ENCODE measurements around the gene HS3ST3B1.

HS3ST3B1 gene

GRCh38 chr17:14323522-14323981 lies 22.7 kb downstream of the HS3ST3B1 start:
- no peak overlapping the region for H3K27ac ChIP-seq (ENCODE audit: low read depth, low read length, severe bottlenecking)
- H3K36me3 ChIP-seq (ENCODE audit: control insufficient read depth, insufficient read depth, low read length): no peaks in the 10 kb centered on the region
- no peak overlapping the region for H3K4me3 ChIP-seq (ENCODE audit: extremely low read depth, insufficient read depth, low read length, poor library complexity, severe bottlenecking)
- H3K9me3 ChIP-seq (ENCODE audit: control insufficient read depth, low read length): no peaks in the 10 kb centered on the region
- 27 to 36% methylated on average over 1 to 2 of the region's 3 CpGs for WGBS, 2 experiments (ENCODE audit: insufficient coverage in 2 of 2)
- peaks cover 2% of the 10 kb centered on the region for H3K4me1 ChIP-seq (ENCODE audit: control insufficient read depth, insufficient read depth, low read length, poor library complexity, severe bottlenecking)

- 90 to 98% methylated on average over 8 to 9 of the region's 9 CpGs for WGBS, 2 experiments (ENCODE audit: insufficient coverage in 2 of 2)
- Histone ChIP-seq H3K36me3 (ENCODE audit: control insufficient read depth, insufficient read depth, low read length) (no peaks in the 10 kb centered on the region), H3K27ac (ENCODE audit: low read depth, low read length, severe bottlenecking) (no peak overlapping the region), H3K4me1 (ENCODE audit: control insufficient read depth, insufficient read depth, low read length, poor library complexity, severe bottlenecking) (peaks cover 7% of the 10 kb centered on the region), H3K4me3 (ENCODE audit: extremely low read depth, insufficient read depth, low read length, poor library complexity, severe bottlenecking) (no peak overlapping the region), H3K9me3 (ENCODE audit: control insufficient read depth, low read length) (no peaks in the 10 kb centered on the region)
Observed at GRCh38 chr17:14325618-14326167, 24.8 kb downstream of the HS3ST3B1 start.

- no peaks in the 10 kb centered on the region for H3K9me3 ChIP-seq (ENCODE audit: control insufficient read depth, low read length)
- no peak overlapping the region for H3K4me3 ChIP-seq (ENCODE audit: extremely low read depth, insufficient read depth, low read length, poor library complexity, severe bottlenecking)
- H3K27ac ChIP-seq (ENCODE audit: low read depth, low read length, severe bottlenecking): no peak overlapping the region
- no peaks in the 10 kb centered on the region for H3K36me3 ChIP-seq (ENCODE audit: control insufficient read depth, insufficient read depth, low read length)
- 79 to 80% methylated on average over 1 to 3 of the region's 5 CpGs for WGBS, 2 experiments (ENCODE audit: insufficient coverage in 2 of 2)
- peaks cover 11% of the 10 kb centered on the region for H3K4me1 ChIP-seq (ENCODE audit: control insufficient read depth, insufficient read depth, low read length, poor library complexity, severe bottlenecking)
Observed at GRCh38 chr17:14329900-14330491, 29.1 kb downstream of the HS3ST3B1 start.

GRCh38 chr17:14330492-14330962 lies 29.6 kb downstream of the HS3ST3B1 start:
- H3K4me1 ChIP-seq (ENCODE audit: control insufficient read depth, insufficient read depth, low read length, poor library complexity, severe bottlenecking): peaks cover 11% of the 10 kb centered on the region
- H3K9me3 ChIP-seq (ENCODE audit: control insufficient read depth, low read length): no peaks in the 10 kb centered on the region
- no peak overlapping the region for H3K4me3 ChIP-seq (ENCODE audit: extremely low read depth, insufficient read depth, low read length, poor library complexity, severe bottlenecking)
- peak overlapping the region; percentile 10 for H3K27ac ChIP-seq (ENCODE audit: low read depth, low read length, severe bottlenecking)
- WGBS, 2 experiments (ENCODE audit: insufficient coverage in 2 of 2): 12 to 19% methylated on average over 6 to 7 of the region's 8 CpGs
- H3K36me3 ChIP-seq (ENCODE audit: control insufficient read depth, insufficient read depth, low read length): no peaks in the 10 kb centered on the region

- no peak overlapping the region for H3K4me3 ChIP-seq (ENCODE audit: extremely low read depth, insufficient read depth, low read length, poor library complexity, severe bottlenecking)
- no peaks in the 10 kb centered on the region for H3K36me3 ChIP-seq (ENCODE audit: control insufficient read depth, insufficient read depth, low read length)
- H3K27ac ChIP-seq (ENCODE audit: low read depth, low read length, severe bottlenecking): peak overlapping the region; percentile 63
Observed at GRCh38 chr17:14331225-14331981, 30.5 kb downstream of the HS3ST3B1 start.

GRCh38 chr17:14331982-14332298 lies 31.1 kb downstream of the HS3ST3B1 start:
- Histone ChIP-seq H3K4me3 (ENCODE audit: extremely low read depth, insufficient read depth, low read length, poor library complexity, severe bottlenecking) (no peak overlapping the region), H3K9me3 (ENCODE audit: control insufficient read depth, low read length) (no peaks in the 10 kb centered on the region), H3K27ac (ENCODE audit: low read depth, low read length, severe bottlenecking) (peak overlapping the region; percentile 63), H3K36me3 (ENCODE audit: control insufficient read depth, insufficient read depth, low read length) (no peaks in the 10 kb centered on the region), H3K4me1 (ENCODE audit: control insufficient read depth, insufficient read depth, low read length, poor library complexity, severe bottlenecking) (peaks cover 11% of the 10 kb centered on the region)
- 22 to 40% methylated on average over 1 to 2 of the region's 3 CpGs for WGBS, 2 experiments (ENCODE audit: insufficient coverage in 2 of 2)

More at GRCh38 chr17:14331225-14331981, 30.5 kb downstream of the HS3ST3B1 start:
- Histone ChIP-seq H3K9me3 (ENCODE audit: control insufficient read depth, low read length) (no peaks in the 10 kb centered on the region), H3K4me1 (ENCODE audit: control insufficient read depth, insufficient read depth, low read length, poor library complexity, severe bottlenecking) (peaks cover 11% of the 10 kb centered on the region)
- 26 to 43% methylated on average over 3 to 4 of the region's 10 CpGs for WGBS, 2 experiments (ENCODE audit: insufficient coverage in 2 of 2)

GRCh38 chr17:14332331-14332730 lies 31.4 kb downstream of the HS3ST3B1 start:
- Histone ChIP-seq H3K27ac (ENCODE audit: low read depth, low read length, severe bottlenecking) (no peak overlapping the region), H3K4me3 (ENCODE audit: extremely low read depth, insufficient read depth, low read length, poor library complexity, severe bottlenecking) (no peak overlapping the region), H3K36me3 (ENCODE audit: control insufficient read depth, insufficient read depth, low read length) (no peaks in the 10 kb centered on the region), H3K9me3 (ENCODE audit: control insufficient read depth, low read length) (no peaks in the 10 kb centered on the region), H3K4me1 (ENCODE audit: control insufficient read depth, insufficient read depth, low read length, poor library complexity, severe bottlenecking) (peaks cover 11% of the 10 kb centered on the region)
- 43 to 45% methylated on average over 6 of the region's 10 CpGs for WGBS, 2 experiments (ENCODE audit: insufficient coverage in 2 of 2)

GRCh38 chr17:14333506-14333905 lies 32.6 kb downstream of the HS3ST3B1 start:
- no peaks in the 10 kb centered on the region for H3K9me3 ChIP-seq (ENCODE audit: control insufficient read depth, low read length)
- no peak overlapping the region for H3K4me3 ChIP-seq (ENCODE audit: extremely low read depth, insufficient read depth, low read length, poor library complexity, severe bottlenecking)
- H3K27ac ChIP-seq (ENCODE audit: low read depth, low read length, severe bottlenecking): no peak overlapping the region
- WGBS, 2 experiments (ENCODE audit: insufficient coverage in 2 of 2): 97 to 98% methylated on average over 6 to 7 of the region's 7 CpGs
- peaks cover 11% of the 10 kb centered on the region for H3K4me1 ChIP-seq (ENCODE audit: control insufficient read depth, insufficient read depth, low read length, poor library complexity, severe bottlenecking)
- no peaks in the 10 kb centered on the region for H3K36me3 ChIP-seq (ENCODE audit: control insufficient read depth, insufficient read depth, low read length)

- WGBS, 2 experiments (ENCODE audit: insufficient coverage in 2 of 2): 100% methylated on average over 1 of the region's 3 CpGs; no CpG with 5 or more reads in 1 of the 2 experiments
Observed at GRCh38 chr17:14334276-14334840, 33.5 kb downstream of the HS3ST3B1 start.

GRCh38 chr17:14334919-14335318 lies 34.0 kb downstream of the HS3ST3B1 start:
- Histone ChIP-seq H3K27ac (ENCODE audit: low read depth, low read length, severe bottlenecking) (peak overlapping the region; percentile 10), H3K9me3 (ENCODE audit: control insufficient read depth, low read length) (no peaks in the 10 kb centered on the region), H3K36me3 (ENCODE audit: control insufficient read depth, insufficient read depth, low read length) (no peaks in the 10 kb centered on the region), H3K4me1 (ENCODE audit: control insufficient read depth, insufficient read depth, low read length, poor library complexity, severe bottlenecking) (peaks cover 11% of the 10 kb centered on the region), H3K4me3 (ENCODE audit: extremely low read depth, insufficient read depth, low read length, poor library complexity, severe bottlenecking) (no peak overlapping the region)
- WGBS, 2 experiments (ENCODE audit: insufficient coverage in 2 of 2): 75% methylated on average over 2 of the region's 2 CpGs; no CpG with 5 or more reads in 1 of the 2 experiments

More at GRCh38 chr17:14334276-14334840, 33.5 kb downstream of the HS3ST3B1 start:
- no peaks in the 10 kb centered on the region for H3K36me3 ChIP-seq (ENCODE audit: control insufficient read depth, insufficient read depth, low read length)
- peaks cover 11% of the 10 kb centered on the region for H3K4me1 ChIP-seq (ENCODE audit: control insufficient read depth, insufficient read depth, low read length, poor library complexity, severe bottlenecking)
- H3K9me3 ChIP-seq (ENCODE audit: control insufficient read depth, low read length): no peaks in the 10 kb centered on the region
- peak overlapping the region; percentile 10 for H3K27ac ChIP-seq (ENCODE audit: low read depth, low read length, severe bottlenecking)
- no peak overlapping the region for H3K4me3 ChIP-seq (ENCODE audit: extremely low read depth, insufficient read depth, low read length, poor library complexity, severe bottlenecking)
